Erythroblast (primary cell): ENCODE results near the gene UBE2V1.

Source experiments
- GATA1 ChIP-seq: IDR thresholded peaks from 2 replicates; pipeline ENCODE4 v1.6.1; 2011; ENCODE audit warnings: low read depth, mild to moderate bottlenecking, control low read depth, low read length, moderate library complexity
- POLR2A ChIP-seq: IDR thresholded peaks from 2 replicates; pipeline ENCODE4 v1.6.1; 2011; ENCODE audit warnings: mild to moderate bottlenecking, low read length

DNA sequence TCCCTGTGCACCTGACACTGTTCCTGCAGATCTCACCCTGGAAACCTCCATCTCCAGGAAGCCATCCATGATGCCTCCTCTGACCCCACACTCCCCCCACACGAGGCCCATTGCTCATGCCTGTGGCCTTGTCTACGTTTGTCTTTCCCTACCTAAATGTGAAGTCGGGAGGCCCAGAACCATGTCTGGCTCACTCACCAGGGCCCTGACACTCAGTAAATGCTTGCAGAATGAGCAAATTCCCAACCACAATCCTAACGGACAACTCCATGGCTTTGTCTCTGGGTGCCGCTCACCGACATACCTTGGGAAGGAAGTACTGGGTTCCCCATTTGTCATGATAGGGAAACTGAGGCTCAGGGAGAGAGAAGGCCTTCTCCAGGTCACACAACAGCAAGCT is 33.3 kb upstream of the UBE2V1 start:
- TF ChIP-seq POLR2A (no peak), GATA1 (no peak)
